ENCODE measurements around the gene MYH2.

- TF ChIP-seq CTCF (IDR thresholded peaks at IDR 0.05): no peak
- TF ChIP-seq POLR2A (IDR thresholded peaks at IDR 0.05): no peak
- no peak for TF ChIP-seq POLR2AphosphoS5 (IDR thresholded peaks at IDR 0.05)
Measured at GRCh38 chr17:10471858-10472257, 77.6 kb downstream of the MYH2 start.
